Endothelial cell of umbilical vein (primary cell): ENCODE measurements around the gene PPP1R12C. TPM values are rescaled to one million over a fixed set of nuclear protein-coding genes. Genes with fewer than 3 reads are reported as not detected.

Source experiments
- BruUV-seq: library from RNA; stranded (reverse); fragments of 400-500 nt; replicated peaks from 2 replicates; lab custom pipeline; 2021; lab: Mats Ljungman, UMichigan
- CTCF ChIA-PET: fragments of 300-600, 350-600 bp; sonication (Branson Sonifier 250); formaldehyde crosslinking; loops from one replicate; lab custom pipeline; 2021; ENCODE audit warnings: antibody characterized with exemption, inconsistent platforms; lab: Charles Lee
- POLR2A ChIA-PET: fragments of 300-600, 350-600 bp; sonication (Branson Sonifier 250); formaldehyde crosslinking; loops from one replicate; lab custom pipeline; 2021; ENCODE audit warnings: antibody characterized with exemption, inconsistent platforms; lab: Charles Lee
- DNase-seq: peaks from one replicate; pipeline ENCODE4 v3.0.0-alpha.2; 2011; ENCODE audit warnings: low read depth, low spot score
- FAIRE-seq: peaks from 2 replicates; lab custom pipeline; 2011; peaks lifted over from hg19 to GRCh38; lab: Jason Lieb, UNC
- H2AFZ ChIP-seq: 2 replicates; pipeline ENCODE4 v1.6.0; 2012; ENCODE audit warnings: low read depth, low read length, control low read depth, inconsistent platforms
- H3K27ac ChIP-seq: 2 replicates; pipeline ENCODE4 v1.5.1; 2011; ENCODE audit warnings: low read depth, mild to moderate bottlenecking, control low read depth, low read length, moderate library complexity; ENCODE audit not compliant: insufficient read depth
- H3K27me3 ChIP-seq, 2 experiments: 2 replicates each; pipeline versions ENCODE4 v1.6.0 to v1.6.1; 2011; ENCODE audit warnings: low read length in 2 of 2, mixed read lengths in 1 of 2; ENCODE audit not compliant: control insufficient read depth in 2 of 2, insufficient read depth in 2 of 2
- H3K36me3 ChIP-seq, 2 experiments: 2 replicates in 1 of 2; 3 replicates in 1 of 2; pipeline ENCODE4 v1.5.1; 2011; ENCODE audit warnings: low read length in 2 of 2, mild to moderate bottlenecking in 1 of 2, moderate library complexity in 1 of 2; ENCODE audit not compliant: control insufficient read depth in 2 of 2, insufficient read depth in 2 of 2; ENCODE audit errors: extremely low read depth in 1 of 2
- H3K4me1 ChIP-seq: 3 replicates; pipeline ENCODE4 v1.5.1; 2011; ENCODE audit warnings: mild to moderate bottlenecking, low read length; ENCODE audit not compliant: control insufficient read depth, insufficient read depth; ENCODE audit errors: extremely low read depth
- H3K4me2 ChIP-seq: 2 replicates; pipeline ENCODE4 v1.6.1; 2011; ENCODE audit warnings: low read length, control low read depth, mixed read lengths; ENCODE audit not compliant: insufficient read depth
- H3K4me3 ChIP-seq, 3 experiments: fragments of 200-600 bp in 1 of 3; sonication (generic), shearing (Covaris generic) in 1 of 3; replicated peaks in 1 of 3; 2 replicates each; pipeline ENCODE4 v1.5.1; 2011 to 2016; ENCODE audit warnings: control low read depth in 3 of 3, low read length in 3 of 3, mild to moderate bottlenecking in 2 of 3, inconsistent platforms in 1 of 3, low read depth in 1 of 3, moderate library complexity in 1 of 3; ENCODE audit not compliant: insufficient read depth in 1 of 3
- H3K79me2 ChIP-seq: 2 replicates; pipeline ENCODE4 v1.6.0; 2012; ENCODE audit warnings: low read length, inconsistent platforms; ENCODE audit not compliant: control insufficient read depth, insufficient read depth
- H3K9ac ChIP-seq: replicated peaks from 2 replicates; pipeline ENCODE3; 2011; ENCODE audit warnings: low read length, control low read depth; ENCODE audit not compliant: insufficient read depth; ENCODE audit errors: extremely low read depth
- H3K9me1 ChIP-seq: replicated peaks from 3 replicates; pipeline ENCODE4 v1.6.0; 2011; ENCODE audit warnings: mild to moderate bottlenecking, low read length; ENCODE audit not compliant: control insufficient read depth, insufficient read depth; ENCODE audit errors: extremely low read depth
- H3K9me3 ChIP-seq: replicated peaks from 2 replicates; pipeline ENCODE4 v1.5.1; 2012; ENCODE audit warnings: low read length, inconsistent platforms; ENCODE audit not compliant: control insufficient read depth, insufficient read depth
- H4K20me1 ChIP-seq: replicated peaks from 2 replicates; pipeline ENCODE3; 2011; ENCODE audit warnings: mild to moderate bottlenecking, low read length; ENCODE audit not compliant: control insufficient read depth, insufficient read depth; ENCODE audit errors: extremely low read depth
- CTCF ChIP-seq, 2 donors: IDR thresholded peaks; 1 replicate in 1 of 2; 2 replicates in 1 of 2; pipeline ENCODE4 v1.5.1; 2011; ENCODE audit warnings: low read length in 2 of 2, mild to moderate bottlenecking in 2 of 2, moderate library complexity in 2 of 2, control low read depth in 1 of 2, inconsistent platforms in 1 of 2, low read depth in 1 of 2; ENCODE audit not compliant: insufficient read depth in 1 of 2; ENCODE audit errors: extremely low read depth in 1 of 2
- EZH2 ChIP-seq: IDR thresholded peaks from 2 replicates; pipeline ENCODE4 v1.6.1; 2012; ENCODE audit warnings: borderline replicate concordance, low read depth, mild to moderate bottlenecking, moderate library complexity, low read length, inconsistent platforms; ENCODE audit not compliant: severe bottlenecking
- FOS ChIP-seq: IDR thresholded peaks from 2 replicates; pipeline ENCODE4 v1.6.1; 2011; ENCODE audit warnings: mild to moderate bottlenecking, low read length, moderate library complexity, borderline replicate concordance; ENCODE audit not compliant: insufficient read depth
- GATA2 ChIP-seq: IDR thresholded peaks from 2 replicates; pipeline ENCODE4 v1.7.0; 2011; ENCODE audit warnings: low read depth, mild to moderate bottlenecking, moderate library complexity, mixed read lengths, low read length; ENCODE audit not compliant: insufficient read length, insufficient read depth
- JUN ChIP-seq: IDR thresholded peaks from 2 replicates; pipeline ENCODE4 v1.6.1; 2011; ENCODE audit warnings: borderline replicate concordance, low read depth; ENCODE audit not compliant: insufficient read length, insufficient read depth
- MYC ChIP-seq: IDR thresholded peaks from one replicate; pipeline ENCODE4 v1.6.1; 2011; ENCODE audit warnings: mild to moderate bottlenecking, low read depth, low read length
- POLR2A ChIP-seq: IDR thresholded peaks from 2 replicates; pipeline ENCODE4 v1.6.1; 2012; ENCODE audit warnings: low read depth, mild to moderate bottlenecking, control low read depth, low read length
- POLR2AphosphoS5 ChIP-seq: IDR thresholded peaks from 2 replicates; pipeline ENCODE4 v1.6.1; 2012; ENCODE audit warnings: low read depth, mild to moderate bottlenecking, control low read depth, low read length, moderate library complexity; ENCODE audit not compliant: insufficient read depth
- dilution Hi-C: fragments of 300-500 bp; cut with MboI; formaldehyde crosslinking; loops from one replicate; pipeline ENCODE4 v1.15.0; 2019; ENCODE audit warnings: low sequenced_read_pairs; ENCODE audit not compliant: extremely low pct_ligation_motif_present
- intact Hi-C: fragments of 100-400 bp; cut with micrococcal nuclease; formaldehyde crosslinking; loops from one replicate; pipeline ENCODE4 v1.10.0; 2022
- polyA plus RNA-seq, 4 experiments: library from polyadenylated mRNA; depleted of rRNA in 3 of 4; stranded (reverse) in 3 of 4; unstranded in 1 of 4; fragments of >200 nt; gene quantifications; 2 replicates each; pipeline versions ENCODE4 v1.2.1 to v1.2.3, GENCODE V29; 2011 to 2012; ENCODE audit warnings: missing spikeins in 1 of 4
- total RNA-seq: library from RNA; stranded (reverse); gene quantifications from 2 replicates; pipeline ENCODE4 v1.2.3, GENCODE V29; 2021
- TF ChIP-seq, protein P1 (sequence below): IDR thresholded peaks from 2 replicates; pipeline ENCODE4 v1.6.1; 2011; ENCODE audit not compliant: insufficient read depth, insufficient read length

Gene PPP1R12C
- total and polyA plus RNA-seq, 2 donors (not counting 3 experiments of a cell fraction or from before 2014, with no cell fraction given): 69.5 to 149 TPM

DNA sequence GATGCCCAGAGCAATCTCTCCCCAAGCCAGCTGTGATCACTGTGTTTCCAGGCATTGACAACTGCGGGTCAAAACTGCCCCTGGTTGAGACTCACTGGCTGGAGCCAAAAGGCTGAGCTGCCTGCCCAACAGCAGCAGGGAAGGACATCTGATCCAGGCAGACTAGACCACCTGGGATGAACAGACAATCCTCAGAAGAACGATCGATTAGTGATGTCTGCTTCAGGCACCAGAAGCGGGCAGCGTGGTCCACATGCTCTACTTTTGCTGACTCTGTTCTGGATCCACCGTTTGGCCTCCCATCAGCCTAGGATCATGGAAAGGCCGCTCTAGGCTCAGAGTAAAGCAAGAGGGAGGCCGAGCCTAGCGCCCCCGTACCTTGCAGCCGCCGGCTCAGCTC lies 69.5 kb downstream of the PPP1R12C start:
- CTCF ChIA-PET: no interaction called here

More for the DNA sequence above, 69.5 kb downstream of the PPP1R12C start:
- BruUV-seq: no TSS peak
- H3K9me1 ChIP-seq: no peaks in the 10 kb centered on the region
- H3K27ac ChIP-seq: no peak overlapping the region
- intact Hi-C loops: no loop called here
- FAIRE-seq (no peak), DNase-seq (no peak)
- H3K4me3 ChIP-seq: no peak overlapping the region
- POLR2A ChIA-PET: no interaction called here
- H3K36me3 ChIP-seq: peaks cover 4 to 23% of the 10 kb centered on the region in 2 experiments
- H3K9me3 ChIP-seq: no peaks in the 10 kb centered on the region
- no peaks in the 10 kb centered on the region for H3K4me1 ChIP-seq
- H3K4me2 ChIP-seq: no peak overlapping the region
- no peak overlapping the region for H3K9ac ChIP-seq
- H2AFZ ChIP-seq: no peak overlapping the region
- no peak for TF ChIP-seq JUN
- TF ChIP-seq EZH2: no peak
- TF ChIP-seq FOS: no peak
- TF ChIP-seq POLR2A: no peak
- TF ChIP-seq, protein P1, sequence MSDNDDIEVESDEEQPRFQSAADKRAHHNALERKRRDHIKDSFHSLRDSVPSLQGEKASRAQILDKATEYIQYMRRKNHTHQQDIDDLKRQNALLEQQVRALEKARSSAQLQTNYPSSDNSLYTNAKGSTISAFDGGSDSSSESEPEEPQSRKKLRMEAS: no peak
- TF ChIP-seq MYC: no peak
- no peak for TF ChIP-seq CTCF (IDR thresholded peaks at IDR 0.05; ENCODE audit: extremely low read depth in 1 of 2, insufficient read depth in 1 of 2, low read depth in 1 of 2, low read length in 2 of 2)
- no peak for TF ChIP-seq GATA2
- no peak for TF ChIP-seq POLR2AphosphoS5
- H4K20me1 ChIP-seq: no peaks in the 10 kb centered on the region
- dilution Hi-C loops: no loop called here
- no peaks in the 10 kb centered on the region for H3K79me2 ChIP-seq
- H3K27me3 ChIP-seq: no peaks in the 10 kb centered on the region
